Measurements from ENCODE around the gene LSM12. TPM values are rescaled to one million over a fixed set of nuclear protein-coding genes. Genes with fewer than 3 reads are reported as not detected.

The LSM12 gene
- total and polyA plus RNA-seq, 2 of the 8 experiments (the other 6 are each of a cell fraction or from before 2014, with no cell fraction given): 69.8 to 142 TPM

DNA sequence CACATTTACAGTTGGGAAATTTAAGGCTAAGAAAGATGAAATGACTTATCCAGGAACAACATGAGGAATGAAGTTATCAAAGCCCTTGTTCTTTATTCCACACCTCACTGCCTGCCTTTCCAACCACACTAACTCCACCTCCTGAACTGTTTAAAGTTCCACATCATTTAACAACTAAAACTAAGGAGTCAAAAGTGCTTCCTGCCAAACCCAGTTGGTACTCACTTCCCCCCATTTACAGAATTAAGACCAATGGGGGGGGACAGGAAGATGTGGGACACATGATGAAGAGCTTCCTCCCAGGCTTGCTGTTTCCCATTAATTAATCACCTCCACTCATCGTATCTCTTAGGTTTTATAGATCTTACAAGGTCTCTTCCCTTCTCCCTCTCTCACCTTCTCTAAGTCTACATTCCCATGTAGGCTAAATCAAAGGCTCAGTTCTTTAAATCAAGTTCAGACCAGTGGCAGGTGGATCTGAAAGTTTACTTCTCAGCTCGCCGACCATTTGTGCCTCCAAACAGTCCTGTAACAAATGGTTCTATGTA, 32.5 kb downstream of the LSM12 start (continued):
- TF ChIP-seq CHD7 (IDR thresholded peaks at IDR 0.05; ENCODE audit: insufficient replicate concordance, low read length) (no peak), CEBPB (IDR thresholded peaks at IDR 0.05; ENCODE audit: low read depth, low read length) (no peak), MAX (IDR thresholded peaks at IDR 0.05) (no peak), POLR2A (IDR thresholded peaks at IDR 0.05; ENCODE audit: control extremely low read depth in 1 of 2, low read depth in 2 of 2, low read length in 2 of 2) (no peak), TBP (IDR thresholded peaks at IDR 0.05; ENCODE audit: low read depth, low read length) (no peak), EP300 (IDR thresholded peaks at IDR 0.05; ENCODE audit: borderline replicate concordance in 1 of 2, low read depth in 2 of 2, low read length in 2 of 2) (no peak), ZNF274 (IDR thresholded peaks at IDR 0.05; ENCODE audit: borderline replicate concordance, extremely low read depth, low read length) (no peak), SIRT6 (IDR thresholded peaks at IDR 0.05; ENCODE audit: low read length) (no peak)

All from H1 (cell line).